CMK (cell line): Measurements from ENCODE around the gene TET1.
"Not testable (repeated sequence)": the region's sequence is repeated elsewhere in the genome, so short reads cannot be mapped to it uniquely, and the experiment has no call there.

Experiments
- DNase-seq: peaks from one replicate; pipeline ENCODE4 v3.0.0-alpha.2; 2010; ENCODE audit warnings: low read depth

TET1 gene

DNA sequence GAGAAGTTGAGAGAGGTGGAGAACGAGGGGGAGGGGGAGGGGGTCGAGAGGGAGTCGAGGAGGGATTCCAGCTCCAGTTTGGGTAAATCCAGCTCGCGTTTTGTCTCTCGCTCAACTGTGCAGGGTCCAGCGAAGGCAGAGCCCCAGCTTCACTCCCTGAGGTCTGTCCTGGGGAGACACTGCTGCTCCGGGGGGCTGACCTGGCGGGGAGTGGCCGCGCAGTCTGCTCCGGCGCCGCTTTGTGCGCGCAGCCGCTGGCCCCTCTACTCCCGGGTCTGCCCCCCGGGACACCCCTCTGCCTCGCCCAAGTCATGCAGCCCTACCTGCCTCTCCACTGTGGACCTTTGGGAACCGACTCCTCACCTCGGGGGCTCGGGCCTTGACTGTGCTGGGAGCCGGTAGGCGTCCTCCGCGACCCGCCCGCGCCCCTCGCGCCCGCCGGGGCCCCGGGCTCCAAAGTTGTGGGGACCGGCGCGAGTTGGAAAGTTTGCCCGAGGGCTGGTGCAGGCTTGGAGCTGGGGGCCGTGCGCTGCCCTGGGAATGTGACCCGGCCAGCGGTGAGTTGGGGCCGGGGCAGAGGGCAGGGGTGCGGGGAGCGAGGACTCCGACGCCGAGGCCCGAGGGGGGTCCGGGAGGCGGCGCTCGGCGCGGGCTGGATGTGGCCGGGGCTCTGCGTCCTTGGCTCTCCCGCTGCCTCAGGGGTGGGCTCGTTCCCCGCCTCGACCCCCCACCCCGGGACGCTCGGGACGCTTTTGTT, at the start of gene TET1:
Gene TET1 (plus strand): TSS at position 152 of the 757 bp plus-strand sequence. CDS start 12,002 bp downstream, outside the sequence.
- peak; percentile 24 for DNase-seq

DNA sequence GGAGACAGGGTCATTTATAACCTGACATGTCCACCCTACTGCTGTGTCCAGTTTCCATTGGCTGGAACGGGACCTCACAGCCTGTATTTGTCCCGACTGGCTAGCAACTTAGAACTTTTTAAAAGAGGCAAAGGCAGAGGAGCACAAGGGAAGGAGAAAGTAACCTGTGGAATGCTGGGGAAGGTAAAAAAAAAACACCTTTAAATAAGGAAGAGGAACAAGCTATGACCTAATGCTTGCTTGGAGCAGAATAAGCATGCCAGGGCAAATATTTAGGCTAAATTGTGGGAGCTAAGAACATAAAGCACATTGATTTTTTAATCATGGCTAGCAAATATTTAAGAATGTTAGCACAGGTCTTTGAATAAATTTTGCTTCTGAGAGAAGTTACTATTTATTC, 43.9 kb upstream of the TET1 start:
- not testable (repeated sequence) for DNase-seq

DNA sequence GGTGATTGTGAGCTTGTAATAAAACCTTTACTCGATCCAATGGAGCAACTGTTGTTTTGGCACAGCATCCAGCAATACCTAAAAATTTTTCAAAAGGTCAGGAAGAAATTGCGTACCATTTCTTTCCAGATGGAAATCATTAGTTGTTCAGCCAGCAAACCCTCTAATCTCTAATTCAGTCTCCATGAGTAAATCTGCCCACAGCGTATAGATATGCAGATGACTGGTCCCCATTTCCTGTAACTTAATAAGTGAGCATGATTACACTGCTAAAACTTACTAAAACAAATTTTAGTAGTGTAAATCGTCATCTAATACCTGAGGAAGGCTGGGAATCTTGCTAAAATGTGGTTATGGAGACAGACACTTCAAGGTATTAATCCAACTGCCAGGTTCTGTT, 43.4 kb upstream of the TET1 start:
- DNase-seq: no peak

DNA sequence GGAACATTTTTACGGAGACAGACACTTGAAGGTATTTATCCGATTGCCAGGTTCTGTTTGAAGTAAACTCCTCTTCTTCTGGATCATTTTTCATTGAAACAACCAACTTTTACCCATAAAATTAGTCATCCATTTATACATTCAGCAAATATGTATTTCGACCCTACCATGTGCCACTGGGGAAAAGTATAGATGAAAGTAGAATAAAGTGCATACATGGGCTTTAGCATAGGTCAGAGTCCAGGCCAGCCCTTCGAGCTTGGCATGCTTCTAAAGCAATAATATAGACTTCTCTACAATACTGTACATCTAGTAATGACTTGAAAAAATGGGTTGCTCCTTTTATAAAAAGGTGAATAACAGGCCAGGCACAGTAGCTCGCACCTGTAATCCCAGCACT, 42.9 kb upstream of the TET1 start:
- DNase-seq: no peak

DNA sequence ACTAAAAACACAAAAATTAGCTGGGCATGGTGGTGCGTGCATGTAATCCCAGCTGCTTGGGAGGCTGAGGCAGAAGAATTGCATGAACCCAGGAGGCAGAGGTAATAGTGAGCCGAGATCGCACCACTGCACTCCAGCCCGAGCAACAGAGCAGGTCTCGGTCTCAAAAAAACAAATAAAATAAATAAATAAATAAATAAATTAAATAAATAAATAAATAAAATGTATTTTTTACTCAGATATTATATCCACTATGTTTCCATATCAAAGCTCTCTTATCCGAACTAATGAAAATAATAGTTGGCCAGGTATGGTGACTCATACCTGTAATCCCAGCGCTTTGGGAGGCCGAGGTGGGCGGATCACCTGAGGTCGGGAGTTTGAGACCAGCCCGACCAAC, 41.5 kb upstream of the TET1 start:
- not testable (repeated sequence) for DNase-seq

DNA sequence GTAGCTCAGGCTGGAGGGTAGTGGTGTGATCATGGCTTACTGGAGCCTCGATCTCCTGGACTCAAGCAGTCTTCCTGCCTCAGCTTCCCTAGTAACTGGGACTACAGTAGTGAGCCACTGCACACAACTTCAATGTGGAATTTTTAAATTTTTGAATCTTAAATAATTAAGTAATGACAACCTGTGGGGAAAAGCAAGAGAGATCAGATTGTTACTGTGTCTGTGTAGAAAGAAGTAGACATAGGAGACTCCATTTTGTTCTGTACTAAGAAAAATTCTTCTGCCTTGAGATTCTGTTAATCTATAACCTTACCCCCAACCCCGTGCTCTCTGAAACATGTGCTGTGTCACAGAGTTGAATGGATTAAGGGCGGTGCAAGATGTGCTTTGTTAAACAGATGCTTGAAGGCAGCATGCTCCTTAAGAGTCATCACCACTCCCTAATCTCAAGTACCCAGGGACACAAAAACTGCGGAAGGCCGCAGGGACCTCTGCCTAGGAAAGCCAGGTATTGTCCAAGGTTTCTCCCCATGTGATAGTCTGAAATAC, 34.6 kb upstream of the TET1 start:
- DNase-seq: not testable (repeated sequence)

DNA sequence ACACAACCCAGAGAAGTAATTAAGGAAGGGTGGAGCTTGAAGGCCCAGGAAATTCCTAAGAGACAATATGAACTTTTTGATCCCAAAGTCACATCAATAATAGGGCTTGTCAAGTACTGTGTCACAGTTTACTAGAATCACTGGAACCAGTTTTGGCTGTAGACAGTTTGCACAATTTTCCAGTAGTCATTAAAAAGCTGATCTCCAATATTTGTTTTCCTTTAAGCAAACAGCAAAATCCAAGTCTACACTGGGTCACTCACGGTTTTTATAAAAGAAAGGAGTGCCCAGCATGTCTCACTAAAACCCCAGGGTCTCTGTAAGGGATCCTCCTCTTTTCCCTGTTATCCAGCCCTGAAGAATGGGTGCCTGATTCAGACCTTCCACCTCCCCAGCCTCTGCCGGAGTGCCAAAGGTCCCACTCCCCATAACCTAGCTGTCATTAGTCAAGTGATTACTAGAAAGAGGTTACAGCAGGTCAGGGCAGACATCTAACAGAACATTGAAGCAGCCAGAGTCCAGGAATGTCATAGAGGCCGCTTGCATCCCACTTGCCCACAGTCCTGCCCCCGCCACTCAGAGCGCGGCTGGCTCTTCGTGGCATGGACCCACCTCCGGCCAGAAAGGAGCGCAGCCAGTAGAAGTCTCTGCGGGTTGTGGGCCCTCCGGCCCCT, 33.4 kb upstream of the TET1 start:
- DNase-seq: no peak

DNA sequence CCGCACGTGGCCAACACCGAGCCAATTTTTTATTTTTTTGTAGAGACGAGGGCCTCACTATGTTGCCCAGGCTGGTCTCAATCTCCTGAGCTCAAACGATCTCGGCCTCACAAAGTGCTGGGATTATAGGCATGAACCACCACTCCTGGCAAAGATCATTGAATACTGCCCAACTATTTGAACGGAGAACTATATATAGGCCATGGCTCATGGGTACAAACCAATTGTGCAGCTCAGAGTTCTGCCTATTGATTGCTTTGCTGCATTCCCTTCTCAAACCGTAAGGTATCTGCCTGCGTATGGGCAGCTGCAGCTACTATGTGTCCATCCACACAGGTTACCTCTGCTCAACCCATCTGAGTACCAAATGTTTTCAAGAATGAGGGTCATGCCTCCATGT, 23.2 kb upstream of the TET1 start:
- no peak for DNase-seq

DNA sequence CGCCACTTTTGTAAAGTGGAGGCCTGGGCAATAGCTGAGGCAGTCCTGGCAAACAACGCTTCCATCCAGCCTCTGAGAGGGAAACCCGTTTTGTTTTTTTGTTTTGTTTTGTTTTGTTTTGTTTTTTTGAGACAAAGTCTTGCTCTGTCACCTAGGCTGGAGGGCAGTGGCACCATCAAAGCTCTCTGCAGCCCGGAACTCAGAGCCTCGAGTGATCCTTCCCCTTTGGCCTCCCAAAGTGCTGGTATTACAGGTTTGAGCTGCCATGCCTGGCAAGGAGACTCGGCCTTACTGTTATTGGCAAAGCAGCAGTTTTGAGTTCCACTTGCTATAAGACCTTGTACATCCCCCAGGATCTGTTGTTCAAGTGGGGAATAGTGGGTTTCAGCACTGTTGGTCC, 22.3 kb upstream of the TET1 start:
- DNase-seq: no peak

DNA sequence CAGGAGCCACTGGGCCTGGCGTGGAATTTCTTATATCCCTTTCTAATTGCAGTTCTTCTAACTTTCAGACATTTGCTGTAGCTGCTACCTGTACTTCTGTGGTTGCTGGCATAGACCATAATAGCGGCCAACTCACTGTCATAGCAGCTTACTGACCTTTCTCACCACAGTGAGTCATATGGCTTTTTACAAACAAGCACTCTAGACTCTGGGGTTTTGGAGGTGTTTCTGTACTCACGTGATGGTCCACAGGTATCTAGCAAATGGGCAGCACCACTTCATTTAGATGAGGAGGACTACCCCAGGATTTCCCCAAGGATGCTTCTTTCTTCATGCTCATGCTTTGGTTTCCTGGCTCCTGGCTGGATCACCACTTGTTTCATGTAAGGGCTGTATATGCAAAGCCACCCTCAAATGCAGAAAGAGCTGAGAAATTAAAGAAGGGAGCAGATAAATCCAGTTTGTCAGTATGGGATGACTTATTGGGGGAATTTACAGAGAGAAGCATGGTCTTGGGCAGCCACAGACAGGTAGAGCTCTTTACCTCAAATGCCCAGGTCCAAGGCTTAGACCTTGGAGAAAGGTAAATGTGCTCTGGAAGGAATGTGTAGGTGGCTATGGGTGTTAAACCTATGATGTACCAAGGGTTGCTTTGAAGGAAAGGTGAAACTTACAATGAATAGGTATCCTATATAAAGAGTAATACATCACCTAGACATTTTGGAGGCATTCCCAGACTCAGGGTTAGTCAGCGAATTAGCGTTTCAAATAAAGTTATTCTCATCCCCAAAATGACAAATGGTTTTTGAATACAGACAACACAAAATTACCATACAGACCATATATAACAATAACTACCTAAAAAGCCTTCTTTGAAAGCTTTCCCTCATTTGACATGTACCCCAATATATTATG, 16.9 kb upstream of the TET1 start:
- no peak for DNase-seq

DNA sequence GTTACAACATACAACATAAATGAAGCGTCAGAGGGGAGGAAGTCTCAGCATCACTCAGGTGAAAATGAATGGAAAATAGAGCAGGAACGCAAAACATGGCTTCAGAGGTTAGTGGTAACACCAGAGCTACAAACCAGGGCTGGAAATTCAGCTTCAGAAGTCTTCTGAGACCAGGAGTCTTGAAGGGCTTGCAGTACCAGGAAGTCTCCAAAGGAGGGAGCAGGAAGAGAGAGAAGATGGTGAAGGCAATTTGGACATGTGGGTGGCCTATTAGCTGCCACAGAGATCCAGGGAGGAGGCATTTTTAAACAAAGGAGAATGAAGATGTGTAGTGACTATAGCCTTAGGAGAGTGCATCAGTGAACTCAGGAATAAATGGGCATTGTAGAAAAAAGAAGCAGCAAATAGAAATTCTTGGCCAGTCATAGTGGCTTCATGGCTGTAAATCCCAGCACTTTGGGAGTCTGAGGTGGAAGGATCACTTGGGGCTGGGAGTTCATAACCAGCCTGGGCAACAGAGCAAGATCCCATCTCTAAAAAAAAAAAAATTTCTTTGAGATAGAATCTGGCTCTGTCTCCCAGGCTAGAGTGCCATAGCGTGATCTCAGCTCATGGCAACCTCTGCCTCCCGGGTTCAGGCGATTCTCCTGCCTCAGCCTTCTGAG, 9.3 kb upstream of the TET1 start:
- DNase-seq: peak; percentile 31

DNA sequence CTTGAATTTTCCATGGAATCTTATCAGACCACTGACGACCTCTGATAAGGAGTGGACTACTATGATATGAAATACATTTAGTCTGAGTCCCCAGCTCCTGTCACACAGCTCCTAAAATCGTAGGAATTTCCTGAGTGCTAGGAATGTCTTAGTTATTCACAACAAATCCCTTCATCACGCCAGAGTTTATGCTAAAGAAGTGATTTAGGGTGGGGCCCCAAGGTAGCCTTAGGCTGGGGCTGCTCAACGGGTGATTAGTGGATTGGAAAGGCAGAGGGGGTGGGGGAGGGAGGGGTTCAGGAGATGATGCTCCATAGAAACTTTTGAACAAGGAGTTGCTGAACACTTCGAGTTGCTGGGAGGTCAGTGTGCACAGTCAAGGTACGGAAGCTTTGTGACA, 7.0 kb upstream of the TET1 start:
- DNase-seq: no peak

DNA sequence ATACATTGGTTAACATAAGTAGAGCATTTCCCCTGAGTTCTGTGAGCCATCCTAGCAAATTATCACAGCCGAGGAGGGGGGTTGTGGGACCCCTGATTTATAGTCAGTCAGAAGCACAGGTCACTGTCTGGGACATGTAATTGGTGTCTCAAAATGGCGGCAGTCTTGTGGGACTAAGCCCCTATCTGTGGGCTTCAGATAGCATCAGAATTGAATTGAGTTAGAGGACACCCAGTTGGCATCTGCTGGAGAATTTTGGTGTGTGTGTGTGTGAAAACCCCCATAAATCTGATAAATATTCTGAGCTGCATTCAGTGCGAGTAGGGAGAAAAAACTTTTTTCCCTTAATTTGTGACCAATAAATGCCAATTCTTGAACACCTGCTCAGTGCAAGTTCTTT, 6.5 kb upstream of the TET1 start:
- DNase-seq: no peak

DNA sequence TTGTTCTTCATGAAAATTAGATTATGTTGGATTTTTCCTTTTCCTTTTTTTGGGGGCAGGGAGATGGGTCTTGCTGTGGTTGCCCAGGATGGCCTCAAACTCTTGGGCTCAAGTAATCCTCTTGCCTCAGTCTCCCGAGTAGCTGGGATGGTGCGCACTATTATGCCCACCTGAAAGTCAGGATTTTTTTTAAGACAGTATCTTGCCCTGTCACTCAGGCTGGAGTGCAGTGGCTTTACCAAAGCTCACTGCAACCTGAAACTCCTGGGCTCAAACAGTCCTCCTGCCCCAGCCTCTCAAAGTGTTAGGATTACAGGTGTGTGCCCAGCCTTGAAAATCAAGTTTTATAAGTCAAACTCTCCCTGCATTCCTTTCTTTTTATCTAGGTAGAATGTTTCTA, 1.7 kb upstream of the TET1 start:
- DNase-seq: no peak

DNA sequence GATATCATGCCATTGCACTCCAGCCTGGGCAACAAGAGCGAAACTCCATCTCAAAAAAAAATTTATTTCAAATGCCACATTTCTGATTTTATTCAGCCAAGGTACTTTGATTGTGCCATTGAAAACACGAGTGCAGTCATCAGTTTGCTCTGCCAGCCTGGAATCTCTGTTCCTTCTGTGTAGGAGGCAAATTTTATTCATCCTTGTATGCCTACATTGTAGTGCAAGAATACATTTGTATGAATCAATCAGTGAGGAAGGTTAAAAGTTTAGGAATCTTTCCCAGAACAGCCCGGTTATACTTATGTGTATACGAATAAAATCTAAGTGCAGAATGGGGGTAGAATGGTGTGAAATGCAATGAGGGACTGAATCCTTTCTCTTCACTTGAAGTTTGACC, 886 bp upstream of the TET1 start:
- DNase-seq: no peak

DNA sequence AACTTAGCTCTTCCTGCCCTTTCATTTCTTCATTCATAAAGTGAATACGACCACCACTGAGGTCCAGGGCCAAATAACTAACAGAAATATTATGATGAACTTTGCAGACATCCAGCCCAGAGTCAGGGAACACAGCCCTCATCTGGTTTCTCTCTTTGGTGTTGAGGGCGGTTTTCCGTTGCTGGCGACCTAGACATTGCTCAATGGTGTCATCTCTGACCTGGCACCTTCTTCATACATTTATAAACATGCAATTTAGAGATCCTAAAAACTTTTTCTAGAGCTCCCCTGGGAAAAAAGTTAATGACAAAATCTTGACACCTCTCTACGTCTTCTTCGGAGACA, 324 bp upstream of the TET1 start:
- no peak for DNase-seq

DNA sequence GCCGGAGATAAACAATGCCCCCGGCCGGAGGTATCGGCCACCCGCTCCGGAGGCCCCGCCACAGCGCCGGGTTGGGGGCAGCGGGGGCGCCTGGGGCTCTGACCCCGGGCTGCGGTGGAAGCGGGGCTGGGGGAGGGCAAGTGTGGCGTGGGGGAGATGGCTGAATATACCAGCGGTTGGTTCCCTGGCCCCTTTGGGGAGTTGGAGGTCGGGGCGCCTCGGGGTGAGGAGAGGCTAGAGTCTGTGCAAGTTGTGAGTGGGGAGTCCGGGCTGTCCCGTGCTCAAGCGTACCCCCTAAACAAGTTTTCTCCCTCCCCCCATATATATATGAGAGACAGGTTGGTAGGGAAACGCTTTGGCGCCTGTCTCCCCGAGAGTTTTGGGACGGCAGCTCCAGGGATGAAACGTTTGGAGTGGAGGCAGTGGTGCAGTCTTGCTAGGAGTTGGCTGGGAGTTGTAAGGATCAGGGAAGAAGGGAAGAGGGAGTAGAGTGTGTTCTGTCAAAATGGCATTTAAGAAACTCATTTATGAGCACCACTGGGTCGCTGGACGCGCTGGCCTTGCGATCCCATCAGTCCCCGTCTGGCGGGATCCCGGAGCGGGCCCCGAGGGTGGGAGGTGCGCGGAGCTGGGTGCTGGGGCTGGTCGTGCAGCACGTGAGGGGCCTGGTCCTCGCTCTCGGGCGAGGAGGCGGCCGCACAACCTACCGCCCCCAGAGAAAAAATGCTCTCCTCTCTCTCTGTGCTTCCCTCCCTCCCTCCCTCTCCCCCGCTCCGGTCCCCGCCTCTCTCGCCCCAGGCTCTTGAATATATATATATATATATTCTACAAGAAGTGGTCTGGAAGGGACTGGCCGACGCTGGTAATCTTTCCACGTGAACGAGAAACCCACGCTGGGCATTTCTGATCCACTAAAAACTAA, 1.1 kb downstream of the TET1 start:
- DNase-seq: no peak

DNA sequence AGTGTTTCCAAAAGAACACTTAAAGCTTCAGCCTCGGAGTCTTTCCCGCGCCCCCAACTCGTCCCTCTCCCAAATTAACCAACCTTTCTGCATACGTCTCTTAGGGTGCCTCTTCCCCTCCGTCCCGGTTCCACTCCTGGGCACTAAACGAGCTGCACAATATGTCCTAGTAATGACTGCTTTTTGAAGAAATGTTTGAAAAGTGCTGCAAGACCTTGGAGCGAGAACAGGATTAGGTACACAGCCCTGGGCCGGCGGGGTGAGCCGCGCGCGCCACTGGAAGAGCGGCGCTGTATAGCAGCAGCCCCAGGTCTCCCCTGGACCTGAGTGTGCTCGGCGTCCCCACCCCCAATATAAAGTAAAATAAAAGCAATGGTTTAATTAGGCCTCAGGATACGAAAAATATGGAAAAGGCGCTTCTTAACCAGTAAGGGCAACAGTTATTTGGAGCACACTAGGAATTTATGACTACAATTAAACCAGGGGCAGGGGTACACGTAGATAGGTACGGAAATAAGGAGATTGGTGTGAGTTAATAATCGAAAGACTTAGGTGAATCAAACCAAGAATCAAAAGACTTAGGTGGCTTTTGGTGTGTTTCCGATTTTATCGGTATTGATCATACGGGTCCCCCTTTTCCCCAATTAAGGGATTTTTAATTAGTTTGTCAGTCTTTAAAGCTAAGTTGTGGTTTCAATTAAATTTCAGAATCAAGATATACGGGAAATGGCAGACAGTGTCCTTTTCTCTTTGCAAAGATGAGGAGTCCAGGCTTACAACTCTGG, 1.9 kb downstream of the TET1 start:
- DNase-seq: no peak

DNA sequence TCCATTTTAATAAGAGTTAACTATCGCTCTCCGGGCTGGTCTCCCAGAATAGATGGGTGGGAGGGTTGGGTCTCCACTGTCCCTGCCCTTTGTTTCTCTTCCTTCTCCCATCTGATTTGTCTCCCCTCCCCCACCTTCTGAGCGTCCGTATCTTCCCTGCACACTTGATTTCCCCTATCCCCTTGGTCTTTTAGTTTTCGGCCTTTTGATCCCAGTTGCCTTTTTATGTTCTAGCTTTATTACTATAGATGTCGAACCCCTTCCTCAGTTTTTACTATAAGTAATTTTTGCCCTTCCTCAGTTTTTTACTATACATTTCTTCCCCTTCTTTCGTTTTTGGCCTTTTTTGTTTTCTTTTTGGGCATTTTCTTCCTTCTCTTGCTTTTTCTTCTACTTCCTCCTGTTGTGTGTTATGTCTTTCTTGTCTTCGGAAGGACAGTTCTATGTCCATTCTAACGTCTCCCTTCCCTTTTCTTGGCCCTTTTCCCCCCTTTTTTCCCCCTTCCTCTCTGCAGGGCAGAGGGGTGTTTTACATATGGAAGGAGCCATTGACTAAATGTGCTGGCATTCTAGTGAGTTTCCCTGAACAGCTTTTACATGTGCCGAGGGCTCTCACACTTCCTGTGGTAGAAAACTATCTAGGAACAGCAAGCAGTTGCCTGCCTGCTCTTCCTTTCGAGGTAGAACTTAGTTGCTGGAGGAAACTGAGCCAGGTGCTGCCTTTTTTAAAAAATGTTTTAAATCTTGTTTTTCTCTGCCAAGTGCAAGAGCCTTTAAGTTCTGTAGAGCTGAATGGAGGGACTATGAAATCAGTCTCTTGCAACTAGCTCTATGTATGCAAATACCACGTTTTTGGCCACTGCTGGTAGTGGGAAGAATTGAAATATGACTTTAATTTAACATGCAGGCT, 2.8 kb downstream of the TET1 start:
- DNase-seq: no peak
